BJ (cell line): ENCODE results near the gene PIP5K1B. TPM values are rescaled to one million over a fixed set of nuclear protein-coding genes. Genes with fewer than 3 reads are reported as not detected.

Experiments used
- CTCF ChIA-PET: fragments of 350-600 bp; formaldehyde crosslinking; extraction: SDS; loops from one replicate; lab custom pipeline; 2021; ENCODE audit warnings: antibody characterized with exemption, inconsistent platforms; lab: Yijun Ruan, JAX
- POLR2A ChIA-PET: fragments of 300-600 bp; sonication (Branson Sonifier 250); formaldehyde crosslinking; extraction: SDS; loops from one replicate; lab custom pipeline; 2021; ENCODE audit warnings: antibody characterized with exemption; lab: Charles Lee
- DNase-seq: peaks from one replicate; pipeline ENCODE4 v3.0.0-alpha.2; 2011; ENCODE audit warnings: low read depth
- H3K27me3 ChIP-seq: 2 replicates; pipeline ENCODE4 v1.6.0; 2011; ENCODE audit warnings: low read length; ENCODE audit not compliant: control insufficient read depth, insufficient read depth
- H3K36me3 ChIP-seq: 2 replicates; pipeline ENCODE4 v1.5.1; 2011; ENCODE audit warnings: low read length; ENCODE audit not compliant: control insufficient read depth, insufficient read depth
- H3K4me3 ChIP-seq: 2 replicates; pipeline ENCODE4 v1.5.1; 2011; ENCODE audit warnings: low read depth, mild to moderate bottlenecking, control low read depth, low read length
- polyA plus RNA-seq: library from polyadenylated mRNA; depleted of rRNA; stranded (reverse); fragments of >200 nt; gene quantifications from 2 replicates; pipeline ENCODE4 v1.2.3, GENCODE V29; 2011
- TF ChIP-seq, protein P1 (sequence below): IDR thresholded peaks from 2 replicates; pipeline ENCODE4 v1.5.1; 2011; ENCODE audit warnings: low read depth, mild to moderate bottlenecking, control low read depth, inconsistent platforms, low read length, moderate library complexity; ENCODE audit not compliant: insufficient read depth

The PIP5K1B gene
- polyA plus RNA-seq, 1 experiment, result not detected

DNA sequence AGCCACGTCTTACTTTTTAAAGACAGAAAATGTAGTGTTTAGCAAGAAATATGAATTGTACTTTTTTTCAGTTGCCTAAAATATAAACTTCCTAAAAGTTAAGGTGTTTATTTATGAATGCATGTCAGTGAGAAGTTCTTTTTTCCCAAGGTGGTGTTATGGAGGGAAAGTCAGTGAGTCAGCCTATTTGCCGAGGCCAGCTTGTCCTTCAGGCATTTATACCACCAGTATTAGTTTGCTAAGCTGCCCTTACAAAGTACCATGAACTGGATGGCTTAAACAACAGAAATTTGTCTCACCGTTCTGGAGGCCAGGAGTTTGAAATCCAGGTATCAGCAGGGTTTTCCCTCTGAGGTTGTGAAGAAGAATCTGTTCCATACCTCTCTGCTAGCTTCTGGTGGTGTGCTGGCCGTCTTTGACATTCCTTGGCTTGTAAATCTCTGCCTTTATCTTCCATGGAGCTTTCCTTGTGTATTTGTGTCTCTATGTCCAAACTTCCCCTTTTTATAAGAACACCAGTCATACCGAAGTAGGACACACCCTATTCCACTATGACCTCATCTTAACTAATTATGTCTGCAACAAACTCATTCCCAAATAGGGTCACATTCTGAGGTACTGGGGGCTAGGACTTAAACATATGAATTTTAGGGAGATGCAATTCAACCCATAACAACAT is 270.5 kb downstream of the PIP5K1B start:
- DNase-seq, result no peak
- POLR2A ChIA-PET, result no interaction called here
- Histone ChIP-seq H3K27me3 (peaks cover 5% of the 10 kb centered on the region; the same call in 1 of the 2 replicates), H3K36me3 (no peaks in the 10 kb centered on the region), H3K4me3 (no peak overlapping the region)
- TF ChIP-seq, protein P1, sequence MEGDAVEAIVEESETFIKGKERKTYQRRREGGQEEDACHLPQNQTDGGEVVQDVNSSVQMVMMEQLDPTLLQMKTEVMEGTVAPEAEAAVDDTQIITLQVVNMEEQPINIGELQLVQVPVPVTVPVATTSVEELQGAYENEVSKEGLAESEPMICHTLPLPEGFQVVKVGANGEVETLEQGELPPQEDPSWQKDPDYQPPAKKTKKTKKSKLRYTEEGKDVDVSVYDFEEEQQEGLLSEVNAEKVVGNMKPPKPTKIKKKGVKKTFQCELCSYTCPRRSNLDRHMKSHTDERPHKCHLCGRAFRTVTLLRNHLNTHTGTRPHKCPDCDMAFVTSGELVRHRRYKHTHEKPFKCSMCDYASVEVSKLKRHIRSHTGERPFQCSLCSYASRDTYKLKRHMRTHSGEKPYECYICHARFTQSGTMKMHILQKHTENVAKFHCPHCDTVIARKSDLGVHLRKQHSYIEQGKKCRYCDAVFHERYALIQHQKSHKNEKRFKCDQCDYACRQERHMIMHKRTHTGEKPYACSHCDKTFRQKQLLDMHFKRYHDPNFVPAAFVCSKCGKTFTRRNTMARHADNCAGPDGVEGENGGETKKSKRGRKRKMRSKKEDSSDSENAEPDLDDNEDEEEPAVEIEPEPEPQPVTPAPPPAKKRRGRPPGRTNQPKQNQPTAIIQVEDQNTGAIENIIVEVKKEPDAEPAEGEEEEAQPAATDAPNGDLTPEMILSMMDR, result no peak
- CTCF ChIA-PET, result interaction anchor here (1.2 to 2.6 kb wide), 3 partner anchors 8 to 24 kb away, joined by 5 to 9 read pairs (median 5); no protein-coding TSS in a partner anchor

DNA sequence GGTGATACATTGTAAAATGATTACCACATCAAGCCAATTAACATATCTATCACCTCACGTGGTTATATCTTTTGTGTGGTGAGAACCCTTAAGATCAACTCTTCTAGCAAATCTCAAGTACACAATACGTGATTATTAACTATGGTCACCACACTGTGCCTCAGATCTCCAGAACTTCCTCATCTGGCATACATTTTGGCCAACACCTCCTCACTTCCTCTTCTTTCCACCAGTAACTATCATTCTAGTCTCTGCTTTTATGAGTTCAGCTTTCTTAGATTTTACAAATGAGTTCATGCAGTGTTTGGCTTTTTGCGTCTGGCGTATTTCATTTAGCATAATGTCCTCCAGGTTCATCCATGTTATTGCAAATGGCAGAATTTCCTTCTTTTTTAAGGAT is 273.0 kb downstream of the PIP5K1B start:
- Histone ChIP-seq H3K27me3 (peaks cover 6% of the 10 kb centered on the region; the same call in 1 of the 2 replicates), H3K4me3 (no peak overlapping the region), H3K36me3 (no peaks in the 10 kb centered on the region)
- TF ChIP-seq, protein P1, result no peak
- DNase-seq, result no peak
- CTCF ChIA-PET, result interaction anchor here (2.6 kb wide), 1 partner anchor 22 kb away, joined by 9 read pairs; no protein-coding TSS in a partner anchor
- POLR2A ChIA-PET, result no interaction called here

DNA sequence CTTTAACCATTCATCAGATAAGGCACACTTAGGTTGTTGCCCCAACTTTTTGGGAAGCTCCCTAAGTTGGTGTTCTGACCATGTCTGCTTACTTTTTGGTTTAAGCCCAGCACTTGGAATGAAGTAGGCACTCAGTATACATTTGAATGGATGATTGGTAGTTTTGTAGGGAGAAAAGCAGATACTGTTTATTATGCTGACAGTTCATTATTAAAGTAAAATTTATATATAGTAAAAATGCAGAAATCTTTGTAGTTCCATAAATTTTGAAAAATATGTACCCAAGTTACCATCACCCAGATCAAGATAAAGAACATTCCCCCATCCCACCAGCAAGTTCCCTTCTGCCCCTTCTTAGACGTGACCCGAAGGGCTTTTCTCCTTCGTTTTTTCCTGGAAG is 273.5 kb downstream of the PIP5K1B start:
- Histone ChIP-seq H3K4me3 (no peak overlapping the region), H3K27me3 (peaks cover 6% of the 10 kb centered on the region; the same call in 1 of the 2 replicates), H3K36me3 (no peaks in the 10 kb centered on the region)
- POLR2A ChIA-PET, result no interaction called here
- TF ChIP-seq, protein P1, result no peak
- no peak for DNase-seq
- CTCF ChIA-PET, result interaction anchor here (2.6 kb wide), 1 partner anchor 21 kb away, joined by 9 read pairs; no protein-coding TSS in a partner anchor

DNA sequence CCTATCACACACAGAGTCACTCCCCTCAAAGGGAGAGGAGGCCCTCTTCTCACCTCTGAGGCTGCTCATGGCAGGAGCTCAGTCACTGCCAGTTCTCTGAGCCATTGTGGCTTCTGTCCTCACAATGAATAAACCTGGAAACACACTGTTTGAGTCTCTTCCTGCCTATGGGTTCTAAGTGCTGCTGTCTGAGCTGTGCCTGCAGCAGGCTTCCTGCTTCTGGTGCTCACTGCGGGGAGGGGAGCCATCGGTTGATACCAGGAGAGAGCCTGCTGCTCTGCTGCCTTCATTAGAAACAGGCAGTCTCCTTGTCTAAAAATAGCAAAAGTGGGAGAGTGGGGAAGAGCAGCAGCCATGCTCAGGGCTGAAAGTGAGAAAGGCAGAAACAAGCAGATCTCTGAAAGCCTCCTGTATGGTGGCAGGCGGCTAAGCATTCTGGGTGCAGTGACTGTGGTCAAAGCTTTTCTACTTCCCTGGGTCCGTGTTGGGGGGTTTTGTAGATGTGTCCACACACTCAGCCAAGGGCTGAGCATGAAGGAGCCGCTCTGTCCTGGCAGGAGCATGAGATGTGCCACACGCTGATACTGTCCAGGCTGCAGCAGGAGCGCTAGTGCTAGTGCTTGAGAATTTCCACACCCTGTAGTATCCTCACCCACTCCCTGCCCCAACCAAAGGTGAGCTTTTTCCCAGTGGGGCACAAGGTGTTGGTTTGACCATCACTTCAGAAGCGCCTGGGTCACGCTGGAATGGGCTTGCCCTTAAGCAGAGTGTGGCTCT is 274.7 kb downstream of the PIP5K1B start:
- Histone ChIP-seq H3K27me3 (peaks cover 6% of the 10 kb centered on the region; the same call in 1 of the 2 replicates), H3K36me3 (no peaks in the 10 kb centered on the region), H3K4me3 (no peak overlapping the region)
- ChIA-PET CTCF (no interaction called here), POLR2A (no interaction called here)
- TF ChIP-seq, protein P1, result no peak
- no peak for DNase-seq

DNA sequence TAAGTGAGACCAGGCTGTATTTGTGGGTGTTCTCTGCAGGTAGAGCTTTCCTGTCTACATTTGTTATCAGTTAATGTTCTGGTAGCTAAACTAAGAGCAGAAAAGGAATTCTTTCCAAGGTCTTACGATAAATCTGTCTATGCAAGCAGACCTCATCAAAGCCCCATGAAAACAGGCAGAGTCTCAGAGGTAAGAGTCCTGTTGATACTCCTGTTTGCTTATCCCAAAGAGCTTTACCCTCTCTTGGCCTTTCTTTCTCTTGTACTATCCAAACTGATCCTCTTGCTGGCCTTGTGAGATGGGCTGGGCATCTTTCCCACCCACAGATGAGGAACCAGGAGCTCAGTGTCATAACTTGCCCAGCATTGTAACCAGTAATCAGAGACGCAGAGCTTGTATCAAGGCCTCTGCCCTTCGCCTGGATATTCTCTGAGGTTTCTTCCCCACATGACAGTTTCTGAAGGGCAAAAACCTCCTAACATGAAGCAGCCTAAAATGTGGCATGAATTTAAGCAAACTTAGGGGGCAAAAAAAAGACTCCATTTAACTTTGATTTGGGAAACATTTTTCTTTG is 275.4 kb downstream of the PIP5K1B start:
- POLR2A ChIA-PET, result no interaction called here
- Histone ChIP-seq H3K36me3 (no peaks in the 10 kb centered on the region), H3K27me3 (peaks cover 6% of the 10 kb centered on the region; the same call in 1 of the 2 replicates), H3K4me3 (no peak overlapping the region)
- TF ChIP-seq, protein P1, result no peak
- no peak for DNase-seq
- CTCF ChIA-PET, result no interaction called here
